GM06990 (cell line): ENCODE measurements around the gene CST1.
"Not testable (repeated sequence)": the region's sequence is repeated elsewhere in the genome, so short reads cannot be mapped to it uniquely, and the experiment has no call there.

Experiments
- DNase-seq: peaks from one replicate; pipeline ENCODE4 v3.0.0-alpha.2; 2011; ENCODE audit not compliant: insufficient read length; ENCODE audit errors: extremely low read depth
- H3K27me3 ChIP-seq: replicated peaks from 2 replicates; pipeline ENCODE4 v1.6.0; 2011; ENCODE audit warnings: low read length; ENCODE audit not compliant: control insufficient read depth, insufficient read depth
- H3K36me3 ChIP-seq: 2 replicates; pipeline ENCODE4 v1.5.1; 2011; ENCODE audit warnings: low read length; ENCODE audit not compliant: control insufficient read depth, insufficient read depth
- H3K4me3 ChIP-seq: replicated peaks from 2 replicates; pipeline ENCODE4 v1.5.1; 2011; ENCODE audit warnings: low read depth, mild to moderate bottlenecking, control low read depth, low read length
- TF ChIP-seq, protein P1 (sequence below): IDR thresholded peaks from 2 replicates; pipeline ENCODE4 v1.5.1; 2011; ENCODE audit warnings: low read length, control low read depth, mild to moderate bottlenecking, inconsistent platforms; ENCODE audit not compliant: insufficient read depth, poor library complexity, severe bottlenecking

The CST1 gene

DNA sequence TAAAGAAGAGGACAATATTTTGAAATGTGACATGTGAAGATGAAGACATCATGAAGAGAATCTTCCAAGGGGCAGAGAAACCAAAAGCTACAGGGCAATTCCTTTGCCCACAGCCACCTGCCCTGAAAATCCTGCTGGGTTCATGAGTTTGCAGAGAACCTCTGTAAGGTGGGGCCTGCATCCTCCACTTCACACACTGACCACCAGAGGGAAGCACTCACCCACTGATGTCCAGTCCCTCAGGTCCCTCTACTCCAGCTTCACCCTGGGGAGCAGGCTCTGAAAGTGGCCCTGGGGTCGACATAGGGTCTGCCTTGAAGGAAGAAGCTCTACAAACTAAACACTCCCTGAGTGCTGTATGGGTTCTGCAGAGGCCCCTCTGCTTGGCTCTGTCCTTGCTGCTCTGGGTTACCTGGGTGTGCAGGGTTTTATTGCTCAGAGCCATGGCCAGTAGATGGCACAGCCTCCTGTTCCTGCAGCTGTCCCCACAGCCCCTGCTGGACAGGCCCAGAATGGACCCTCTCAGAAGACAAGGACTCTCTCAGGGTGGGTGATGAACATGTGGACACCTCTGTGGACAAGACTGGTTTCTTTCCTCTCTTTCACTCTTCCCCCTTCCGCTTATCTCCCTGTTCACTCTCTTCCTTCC, 27.0 kb downstream of the CST1 start:
- not testable (repeated sequence) for H3K27me3 ChIP-seq, H3K4me3 ChIP-seq, H3K36me3 ChIP-seq, DNase-seq
- TF ChIP-seq, protein P1, sequence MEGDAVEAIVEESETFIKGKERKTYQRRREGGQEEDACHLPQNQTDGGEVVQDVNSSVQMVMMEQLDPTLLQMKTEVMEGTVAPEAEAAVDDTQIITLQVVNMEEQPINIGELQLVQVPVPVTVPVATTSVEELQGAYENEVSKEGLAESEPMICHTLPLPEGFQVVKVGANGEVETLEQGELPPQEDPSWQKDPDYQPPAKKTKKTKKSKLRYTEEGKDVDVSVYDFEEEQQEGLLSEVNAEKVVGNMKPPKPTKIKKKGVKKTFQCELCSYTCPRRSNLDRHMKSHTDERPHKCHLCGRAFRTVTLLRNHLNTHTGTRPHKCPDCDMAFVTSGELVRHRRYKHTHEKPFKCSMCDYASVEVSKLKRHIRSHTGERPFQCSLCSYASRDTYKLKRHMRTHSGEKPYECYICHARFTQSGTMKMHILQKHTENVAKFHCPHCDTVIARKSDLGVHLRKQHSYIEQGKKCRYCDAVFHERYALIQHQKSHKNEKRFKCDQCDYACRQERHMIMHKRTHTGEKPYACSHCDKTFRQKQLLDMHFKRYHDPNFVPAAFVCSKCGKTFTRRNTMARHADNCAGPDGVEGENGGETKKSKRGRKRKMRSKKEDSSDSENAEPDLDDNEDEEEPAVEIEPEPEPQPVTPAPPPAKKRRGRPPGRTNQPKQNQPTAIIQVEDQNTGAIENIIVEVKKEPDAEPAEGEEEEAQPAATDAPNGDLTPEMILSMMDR, result peak; percentile 57

DNA sequence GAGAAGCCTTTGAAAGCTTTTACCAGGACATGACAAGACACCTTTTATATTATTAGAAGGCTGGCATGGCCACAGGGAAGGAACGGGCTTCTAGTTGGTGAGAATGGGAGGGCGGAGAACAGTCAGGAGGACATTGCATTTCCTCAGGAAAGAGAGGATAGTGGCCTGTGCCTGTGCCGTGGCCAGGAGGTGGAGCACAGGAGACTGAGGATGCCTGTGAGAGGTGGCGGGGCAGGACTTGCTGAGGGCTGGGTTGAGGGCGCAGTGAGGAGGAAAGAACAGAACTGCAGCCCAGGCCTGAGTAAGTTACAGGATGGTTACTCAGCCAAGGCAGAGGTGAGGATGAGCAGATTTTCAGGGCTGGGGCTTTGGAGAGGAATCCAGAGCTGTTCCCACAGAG, 27.9 kb downstream of the CST1 start:
- not testable (repeated sequence) for H3K27me3 ChIP-seq, H3K4me3 ChIP-seq, DNase-seq

DNA sequence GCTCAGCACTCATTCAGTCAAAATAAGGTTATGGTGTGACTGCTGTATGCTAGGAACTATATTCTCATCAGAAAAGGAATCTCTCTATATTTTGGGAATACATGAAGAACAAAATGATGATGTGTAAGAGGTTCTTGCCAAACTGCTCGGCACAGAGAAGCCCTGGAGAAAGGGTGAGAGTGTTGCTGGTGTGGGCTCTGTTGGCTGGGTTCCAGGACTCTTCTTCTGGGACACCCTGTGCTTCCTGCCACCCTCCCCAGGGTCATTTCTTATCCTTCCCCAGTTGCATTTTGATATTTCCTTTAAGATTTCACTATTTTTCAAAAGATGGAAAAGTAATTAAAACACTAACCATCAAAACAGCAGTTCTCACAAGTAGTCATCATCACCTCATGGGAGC, 28.8 kb downstream of the CST1 start:
- DNase-seq, result no peak
- H3K27me3 ChIP-seq, result no peaks in the 10 kb centered on the region
- no peak overlapping the region for H3K4me3 ChIP-seq
- TF ChIP-seq, protein P1, result no peak
- H3K36me3 ChIP-seq, result no peaks in the 10 kb centered on the region

More for the DNA sequence above, 27.9 kb downstream of the CST1 start:
- not testable (repeated sequence) for H3K36me3 ChIP-seq

DNA sequence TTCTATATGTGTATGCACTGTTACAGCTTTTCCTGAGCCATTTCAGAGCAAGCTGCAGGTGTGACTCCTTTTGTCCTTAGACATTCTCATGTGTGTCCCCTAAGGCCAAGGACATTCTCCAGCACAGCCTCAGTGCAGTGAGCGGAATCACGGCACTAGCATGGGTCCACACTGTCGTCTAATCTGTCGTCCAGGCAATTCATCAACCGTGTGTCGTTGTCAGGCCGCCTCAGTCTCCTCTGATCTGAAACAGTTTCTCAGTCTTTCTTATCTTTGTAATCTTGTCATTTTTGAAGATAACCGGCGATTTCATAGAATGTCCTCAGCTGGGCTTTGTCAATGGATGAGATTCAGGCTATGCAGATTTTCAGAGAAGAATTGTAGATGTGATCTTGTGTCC, 31.4 kb downstream of the CST1 start:
- H3K4me3 ChIP-seq, H3K36me3 ChIP-seq, DNase-seq, H3K27me3 ChIP-seq: not testable (repeated sequence)

DNA sequence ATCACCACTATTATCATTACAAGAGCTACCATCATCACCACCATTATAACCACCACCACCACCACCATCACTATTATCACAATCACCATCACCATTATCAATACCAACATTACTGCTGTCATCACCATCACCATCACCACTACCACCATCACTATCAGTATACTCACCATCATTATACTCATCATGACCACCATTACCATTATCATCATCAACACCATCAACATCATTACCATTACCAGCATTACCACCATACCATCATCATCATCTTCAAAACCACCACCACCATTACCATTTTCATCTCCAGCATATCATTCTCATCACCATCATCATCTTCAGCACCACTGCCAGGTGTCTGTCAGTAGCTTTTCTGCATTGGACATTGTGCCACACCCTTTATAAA, 39.0 kb downstream of the CST1 start:
- not testable (repeated sequence) for H3K36me3 ChIP-seq, DNase-seq, H3K4me3 ChIP-seq, H3K27me3 ChIP-seq

DNA sequence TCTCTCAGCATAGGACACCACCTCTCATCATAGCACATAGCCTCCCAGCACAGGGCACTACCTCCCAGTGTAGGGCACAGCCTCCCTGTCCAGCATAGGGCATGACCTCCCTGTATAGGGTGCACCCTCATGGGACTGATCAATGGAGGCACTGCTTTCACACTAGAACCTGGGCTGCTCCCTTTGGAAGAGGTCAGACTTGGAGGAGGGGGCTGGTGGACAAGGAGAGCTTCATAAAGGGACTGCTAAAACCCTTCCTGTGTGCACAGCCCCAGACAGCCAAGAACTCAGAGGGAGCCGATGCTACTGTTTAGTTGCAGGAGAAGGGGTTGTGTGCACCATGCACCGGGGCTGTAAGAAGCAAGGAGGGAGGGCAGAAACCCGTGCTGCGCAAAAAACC, 40.0 kb downstream of the CST1 start:
- Histone ChIP-seq H3K27me3 (no peaks in the 10 kb centered on the region), H3K36me3 (no peaks in the 10 kb centered on the region), H3K4me3 (no peak overlapping the region)
- no peak for DNase-seq
- TF ChIP-seq, protein P1, result no peak

DNA sequence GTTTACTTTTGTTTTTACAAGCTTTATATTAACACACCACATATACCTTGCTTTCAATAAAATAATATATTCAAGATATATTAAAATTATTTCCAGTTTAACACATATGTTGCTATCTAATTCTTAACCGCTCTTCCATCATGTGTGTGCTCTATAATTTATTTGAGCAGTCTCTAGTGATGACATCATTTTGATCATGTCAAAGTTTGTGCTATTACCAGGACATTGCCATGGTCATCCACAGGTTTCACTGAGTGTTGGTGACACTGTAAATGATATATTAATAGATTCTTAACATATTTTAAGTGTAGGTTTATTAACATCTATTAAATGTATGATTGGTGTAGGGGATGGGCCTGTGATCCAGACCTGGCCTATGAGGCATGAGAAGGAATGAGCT, 44.8 kb downstream of the CST1 start:
- H3K36me3 ChIP-seq, result no peaks in the 10 kb centered on the region
- no peaks in the 10 kb centered on the region for H3K27me3 ChIP-seq
- no peak overlapping the region for H3K4me3 ChIP-seq
- TF ChIP-seq, protein P1, result no peak
- no peak for DNase-seq
